ENCODE data around the gene MIPOL1. TPM values are rescaled to one million over a fixed set of nuclear protein-coding genes. Genes with fewer than 3 reads are reported as not detected.
"Not testable (repeated sequence)": the region's sequence is repeated elsewhere in the genome, so short reads cannot be mapped to it uniquely, and the experiment has no call there.

The MIPOL1 gene
- total RNA-seq, 1 donor from 2014 or later, result 5.1 TPM

GRCh38 chr14:37452323-37452722, 254.6 kb downstream of the MIPOL1 start:
- DNase-seq (ENCODE audit: low read depth in 2 of 2), result no peak

- DNase-seq (ENCODE audit: low read depth in 2 of 2), result no peak
Measured at GRCh38 chr14:37453985-37454384, 256.2 kb downstream of the MIPOL1 start.

- no peak for DNase-seq (ENCODE audit: low read depth in 2 of 2)
Measured at GRCh38 chr14:37457334-37457733, 259.6 kb downstream of the MIPOL1 start.

GRCh38 chr14:37462426-37462825, 264.7 kb downstream of the MIPOL1 start:
- DNase-seq (ENCODE audit: low read depth in 2 of 2), result not testable (repeated sequence)

- no peak for DNase-seq (ENCODE audit: low read depth in 2 of 2)
Measured at GRCh38 chr14:37464192-37464858, 266.6 kb downstream of the MIPOL1 start.

GRCh38 chr14:37466003-37466622, 268.4 kb downstream of the MIPOL1 start:
- no peak for DNase-seq (ENCODE audit: low read depth in 2 of 2)

- DNase-seq (ENCODE audit: low read depth in 2 of 2), result no peak
Measured at GRCh38 chr14:37466623-37467088, 268.9 kb downstream of the MIPOL1 start.

- DNase-seq (ENCODE audit: low read depth in 2 of 2), result no peak
Measured at GRCh38 chr14:37469650-37470049, 271.9 kb downstream of the MIPOL1 start.

GRCh38 chr14:37470251-37470650, 272.5 kb downstream of the MIPOL1 start:
- DNase-seq (ENCODE audit: low read depth in 2 of 2), result no peak

DNA sequence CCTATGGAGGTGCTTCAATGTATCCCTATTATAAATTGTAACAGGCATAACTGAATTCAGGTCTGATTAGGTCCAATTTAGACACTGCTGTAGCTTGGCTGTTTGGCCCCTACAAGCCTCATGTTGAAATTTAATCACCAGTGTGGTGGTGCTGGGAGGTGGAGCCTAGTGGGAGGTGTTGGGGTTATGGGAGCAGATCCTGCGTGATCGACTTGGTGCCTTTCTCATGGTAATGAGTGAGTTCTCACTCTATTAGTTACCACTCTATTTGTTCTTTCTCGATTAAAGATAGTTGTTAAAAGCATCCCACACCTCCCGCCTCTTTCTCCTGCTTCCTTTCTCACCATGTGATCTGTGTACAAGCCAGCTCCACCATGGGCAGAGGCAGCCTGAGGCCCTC, 275.2 kb downstream of the MIPOL1 start:
- no peak for DNase-seq (ENCODE audit: low read depth in 2 of 2)

DNA sequence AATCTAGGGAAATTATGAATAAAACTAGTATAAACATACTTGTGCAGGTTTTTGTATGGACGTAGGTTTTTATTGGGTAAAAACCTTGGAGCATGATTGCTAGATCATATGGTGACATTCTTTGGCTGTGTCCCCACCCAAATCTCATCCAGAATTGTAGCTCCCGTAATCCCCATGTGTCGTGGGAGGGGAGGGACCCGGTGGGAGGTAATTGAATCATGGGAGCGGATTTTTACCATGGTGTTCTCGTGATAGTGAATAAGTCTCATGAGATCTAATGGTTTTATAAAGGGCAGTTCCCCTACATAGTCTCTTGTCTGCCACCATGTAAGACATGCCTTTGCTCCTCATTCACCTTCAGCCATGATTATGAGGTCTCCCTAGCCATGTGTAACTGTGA, 276.5 kb downstream of the MIPOL1 start:
- DNase-seq (ENCODE audit: low read depth in 2 of 2), result no peak

DNA sequence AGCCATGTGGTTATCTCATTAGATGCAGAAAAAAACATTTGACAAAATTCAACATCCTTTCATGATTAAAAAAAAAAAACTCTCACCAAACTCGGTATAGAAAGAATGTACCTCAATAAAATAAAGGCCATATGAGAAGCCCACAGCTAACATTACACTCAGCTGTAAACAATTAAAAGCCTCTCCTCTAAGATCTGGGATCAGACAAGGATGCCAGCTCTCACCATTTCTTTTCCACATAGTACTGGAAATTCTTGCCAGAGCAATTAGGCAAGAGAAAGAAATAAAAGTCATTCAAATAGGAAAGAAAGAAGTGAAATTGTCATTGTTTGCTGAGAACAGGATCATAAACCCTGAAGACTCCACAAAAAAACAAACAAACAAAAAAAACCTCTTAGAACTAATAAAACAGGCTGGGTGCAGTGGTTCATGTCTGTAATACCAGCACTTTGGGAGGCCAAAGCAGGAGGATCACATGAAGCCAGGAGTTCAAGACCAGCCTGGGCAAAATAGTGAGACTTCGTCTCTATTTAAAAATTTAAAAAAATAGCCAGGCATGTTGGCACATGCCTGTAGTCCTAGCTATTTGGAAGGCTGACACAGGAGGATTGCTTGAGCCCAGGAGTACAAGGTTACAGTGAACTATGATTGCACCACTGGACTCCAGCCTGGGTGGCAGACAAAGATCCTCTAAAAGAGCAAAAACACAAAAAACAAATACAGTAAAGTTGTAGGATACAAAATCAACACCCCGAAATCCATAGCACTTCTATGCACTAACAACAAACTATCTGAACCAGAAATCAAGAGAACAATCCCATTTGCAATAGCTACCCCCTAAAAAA, 282.9 kb downstream of the MIPOL1 start:
- DNase-seq (ENCODE audit: low read depth in 2 of 2), result no peak

DNA sequence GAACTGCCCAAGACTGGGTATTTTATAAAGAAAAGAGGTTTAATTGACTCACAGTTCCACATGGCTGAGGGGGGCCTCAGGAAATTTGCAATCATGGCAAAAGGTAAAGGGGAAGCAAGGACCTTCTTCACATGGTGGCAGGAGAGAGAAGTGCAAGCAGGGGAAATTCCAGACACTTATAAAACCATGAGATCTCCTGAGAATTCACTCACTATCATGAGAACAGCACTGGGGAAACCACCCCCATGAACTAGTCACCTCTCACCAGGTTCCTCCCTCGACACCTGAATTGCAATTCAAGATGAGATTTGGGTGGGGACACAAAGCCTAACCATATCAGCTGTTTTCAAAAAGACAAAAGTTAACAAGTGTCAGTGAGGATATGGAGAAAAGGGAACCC, 284.7 kb downstream of the MIPOL1 start:
- no peak for DNase-seq (ENCODE audit: low read depth in 2 of 2)

- DNase-seq (ENCODE audit: low read depth in 2 of 2), result no peak
Measured at GRCh38 chr14:37483672-37484071, 285.9 kb downstream of the MIPOL1 start.

DNA sequence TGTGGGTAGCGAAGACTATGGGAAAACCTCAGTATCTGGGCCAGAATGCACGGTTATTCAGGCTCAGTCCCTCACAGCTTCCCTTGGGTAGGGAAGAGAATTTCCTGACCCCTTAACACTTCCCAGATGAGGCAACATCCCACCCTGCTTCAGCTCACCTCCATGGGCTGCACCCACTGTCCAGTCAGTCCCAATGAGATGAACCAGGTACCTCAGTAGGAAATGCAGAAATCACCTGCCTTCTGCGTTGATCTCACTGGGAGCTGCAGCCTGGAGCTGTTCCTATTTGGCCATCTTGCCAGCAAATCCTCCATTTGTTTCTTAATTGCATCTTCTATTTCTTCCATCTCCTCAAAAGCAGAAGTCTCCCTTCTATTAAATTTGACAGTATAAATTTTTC, 292.9 kb downstream of the MIPOL1 start:
- DNase-seq (ENCODE audit: low read depth in 2 of 2), result no peak

DNA sequence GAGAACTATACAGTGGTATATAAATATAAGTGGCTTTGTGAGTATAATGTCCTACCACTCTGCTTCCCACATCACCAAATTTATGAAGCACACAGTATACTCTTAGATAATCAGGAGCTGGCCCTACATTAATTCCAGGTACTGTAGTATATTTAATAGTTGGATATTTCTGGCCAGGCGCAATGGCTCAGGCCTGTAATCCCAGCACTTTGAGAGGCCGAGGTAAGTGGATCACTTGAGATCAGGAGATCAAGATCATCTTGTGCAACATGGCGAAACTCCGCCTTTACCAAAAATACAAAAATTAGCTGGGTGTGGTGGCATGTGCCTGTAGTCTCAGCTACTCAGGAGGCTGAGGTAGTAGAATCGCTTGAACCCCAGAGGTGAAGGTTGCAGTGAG, 293.3 kb downstream of the MIPOL1 start:
- no peak for DNase-seq (ENCODE audit: low read depth in 2 of 2)

GRCh38 chr14:37493606-37494005, 295.9 kb downstream of the MIPOL1 start:
- no peak for DNase-seq (ENCODE audit: low read depth in 2 of 2)

GRCh38 chr14:37497422-37497821, 299.7 kb downstream of the MIPOL1 start:
- DNase-seq (ENCODE audit: low read depth in 2 of 2), result no peak

GRCh38 chr14:37501877-37502276, 304.1 kb downstream of the MIPOL1 start:
- no peak for DNase-seq (ENCODE audit: low read depth in 2 of 2)

- no peak for DNase-seq (ENCODE audit: low read depth in 2 of 2)
Measured at GRCh38 chr14:37508503-37508902, 310.8 kb downstream of the MIPOL1 start.

GRCh38 chr14:37512173-37512572, 314.4 kb downstream of the MIPOL1 start:
- no peak for DNase-seq (ENCODE audit: low read depth in 2 of 2)

GRCh38 chr14:37515771-37516170, 318.0 kb downstream of the MIPOL1 start:
- no peak for DNase-seq (ENCODE audit: low read depth in 2 of 2)

Data from dermis microvascular lymphatic vessel endothelial cell (primary cell).